ENCODE measurements around the gene DGKD. TPM values are rescaled to one million over a fixed set of nuclear protein-coding genes. Genes with fewer than 3 reads are reported as not detected.

Gene DGKD
- total and polyA plus RNA-seq, 9 of the 15 experiments (the other 6 are each of a cell fraction or from before 2014, with no cell fraction given) = 0.52 to 29.5 (median 10.6) TPM

- H4K20me1 ChIP-seq (replicated peaks; ENCODE audit: control insufficient read depth, insufficient read depth, low read length) = no peaks in the 10 kb centered on the region
Measured at GRCh38 chr2:233503481-233503880, 149.2 kb downstream of the DGKD start.

More at GRCh38 chr2:233503481-233503880, 149.2 kb downstream of the DGKD start:
- Histone ChIP-seq H3K79me2 (ENCODE audit: control insufficient read depth, insufficient read depth, low read length) (no peaks in the 10 kb centered on the region), H2AFZ (ENCODE audit: low read depth, low read length) (no peak overlapping the region), H3K4me1 (replicated peaks in 1 of 2; ENCODE audit: control insufficient read depth in 2 of 2, insufficient read depth in 2 of 2, low read length in 2 of 2) (no peaks in the 10 kb centered on the region), H3K9me3 (replicated peaks; ENCODE audit: control insufficient read depth, insufficient read depth, low read depth, low read length) (no peaks in the 10 kb centered on the region), H3K36me3 (ENCODE audit: control insufficient read depth, insufficient read depth, low read length) (no peaks in the 10 kb centered on the region), H3K4me3 (no peak overlapping the region), H3K4me2 (ENCODE audit: insufficient read depth, low read length) (no peak overlapping the region), H3K27me3 (ENCODE audit: control insufficient read depth in 2 of 2, insufficient read depth in 2 of 2, low read length in 2 of 2) (no peaks in the 10 kb centered on the region), H3K27ac (ENCODE audit: extremely low read depth, low read depth, low read length) (no peak overlapping the region), H3K9ac (ENCODE audit: insufficient read depth in 1 of 2, low read depth in 2 of 2, low read length in 2 of 2) (no peak overlapping the region), H3K9me1 (ENCODE audit: control insufficient read depth, insufficient read depth, low read length) (no peaks in the 10 kb centered on the region)
- ChIA-PET CTCF (ENCODE audit: low intra/inter-chr PET ratio) (no interaction called here), POLR2A (no interaction called here)
- in situ Hi-C loops (cut with MboI) (no loop called here), intact Hi-C loops (cut with micrococcal nuclease) (no loop called here)
- TF ChIP-seq NFXL1 (CRISPR knock-in tag; IDR thresholded peaks at IDR 0.05) = no peak
- TF ChIP-seq SMAD4 (CRISPR knock-in tag; conservative IDR thresholded peaks at IDR 0.05) = no peak
- no peak for TF ChIP-seq TAL1 (IDR thresholded peaks at IDR 0.05)
- no peak for TF ChIP-seq ATF2 (CRISPR knock-in tag; IDR thresholded peaks at IDR 0.05)
- no peak for TF ChIP-seq ZNF239 (CRISPR knock-in tag; IDR thresholded peaks at IDR 0.05)
- no peak for TF ChIP-seq C11orf30 (IDR thresholded peaks at IDR 0.05; ENCODE audit: low read depth)
- TF ChIP-seq GABPB2 (CRISPR knock-in tag; conservative IDR thresholded peaks at IDR 0.05) = no peak
- no peak for TF ChIP-seq ZC3H11A (IDR thresholded peaks at IDR 0.05; ENCODE audit: low read depth, low read length)
- no peak for TF ChIP-seq ZBTB26 (CRISPR knock-in tag; IDR thresholded peaks at IDR 0.05)
- TF ChIP-seq SP2 (IDR thresholded peaks at IDR 0.05; ENCODE audit: extremely low read depth, low read depth, low read length, poor library complexity, severe bottlenecking) = no peak
- TF ChIP-seq ZNF444 (CRISPR knock-in tag; IDR thresholded peaks at IDR 0.05) = no peak
- no peak for TF ChIP-seq ZC3H4 (CRISPR knock-in tag; IDR thresholded peaks at IDR 0.05; ENCODE audit: borderline replicate concordance)
- no peak for TF ChIP-seq ESRRB (CRISPR knock-in tag; IDR thresholded peaks at IDR 0.05; ENCODE audit: borderline replicate concordance)
- TF ChIP-seq PTRF (tag; IDR thresholded peaks at IDR 0.05) = no peak
- TF ChIP-seq POLR2A (conservative IDR thresholded peaks at IDR 0.05) = no peak
- no peak for TF ChIP-seq CBX3 (IDR thresholded peaks at IDR 0.05; ENCODE audit: borderline replicate concordance in 1 of 2, low read length in 2 of 2)
- no peak for TF ChIP-seq MTA1 (IDR thresholded peaks at IDR 0.05; ENCODE audit: borderline replicate concordance)
- TF ChIP-seq PYGO2 (tag; IDR thresholded peaks at IDR 0.05) = no peak
- TF ChIP-seq ARID2 (IDR thresholded peaks at IDR 0.05) = no peak
- no peak for TF ChIP-seq COPS2 (conservative IDR thresholded peaks at IDR 0.05)
- 10% methylated on average over 1 of the region's 1 CpG for WGBS (ENCODE audit: insufficient coverage, low coverage, missing lambda C conversion rate)
- FAIRE-seq (no peak), DNase-seq (ENCODE audit: extremely low read depth in 1 of 4, low spot score in 3 of 4) (no peak), ATAC-seq (no peak)
- BruUV-seq (replicated peaks) = no TSS peak
